Panc1 (cell line): ENCODE data around the gene MAGI1. TPM values are rescaled to one million over a fixed set of nuclear protein-coding genes. Genes with fewer than 3 reads are reported as not detected.

ENCODE experiments used
- ATAC-seq: fragments of 200-7000 bp; cut with Tn5 transposase; 2 replicates; pipeline ENCODE4 v1.9.1; 2020; ENCODE audit warnings: mild to moderate bottlenecking, moderate library complexity
- BruUV-seq: library from RNA; stranded (reverse); fragments of 400-500 nt; replicated peaks from 2 replicates; lab custom pipeline; 2021; lab: Mats Ljungman, UMichigan
- CTCF ChIA-PET: fragments of 300-600 bp; sonication (Branson Sonifier 250); formaldehyde crosslinking; loops from one replicate; lab custom pipeline; 2022; ENCODE audit warnings: antibody characterized with exemption; lab: Charles Lee
- POLR2A ChIA-PET: fragments of 300-600 bp; sonication (Branson Sonifier 250); formaldehyde crosslinking; loops from one replicate; lab custom pipeline; 2022; ENCODE audit warnings: antibody characterized with exemption; lab: Charles Lee
- DNase-seq: peaks from one replicate; pipeline ENCODE4 v3.0.0-alpha.2; 2010; ENCODE audit warnings: low read depth, low spot score
- H3K27ac ChIP-seq: 2 replicates; pipeline ENCODE4 v1.5.1; 2011; ENCODE audit warnings: mild to moderate bottlenecking, low read length, inconsistent platforms
- H3K27me3 ChIP-seq: fragments of 200-500 bp; sonication (Bioruptor generic); 2 replicates; pipeline ENCODE4 v1.6.0; 2014; ENCODE audit warnings: low read length, inconsistent platforms; ENCODE audit not compliant: control insufficient read depth, insufficient read depth
- H3K36me3 ChIP-seq: fragments of 200-500 bp; sonication (Bioruptor generic); 2 replicates; pipeline ENCODE4 v1.5.1; 2014; ENCODE audit warnings: inconsistent platforms, mild to moderate bottlenecking, low read length, moderate library complexity; ENCODE audit not compliant: control insufficient read depth, insufficient read depth
- H3K4me1 ChIP-seq: 2 replicates; pipeline ENCODE4 v1.5.1; 2011; ENCODE audit warnings: inconsistent platforms, mild to moderate bottlenecking, low read length, moderate library complexity; ENCODE audit not compliant: control insufficient read depth, insufficient read depth
- H3K4me3 ChIP-seq, 2 experiments: 2 replicates each; pipeline ENCODE4 v1.5.1; 2011 to 2012; ENCODE audit warnings: low read depth in 2 of 2, low read length in 2 of 2, mild to moderate bottlenecking in 2 of 2, inconsistent platforms in 1 of 2, moderate library complexity in 1 of 2
- H3K9me3 ChIP-seq: fragments of 200-500 bp; sonication (Bioruptor generic); 2 replicates; pipeline ENCODE4 v1.5.1; 2014; ENCODE audit warnings: low read depth, mild to moderate bottlenecking, inconsistent platforms, low read length, moderate library complexity; ENCODE audit not compliant: control insufficient read depth, insufficient read depth
- POLR2AphosphoS5 ChIP-seq: IDR thresholded peaks from 2 replicates; pipeline ENCODE4 v1.6.1; 2012; ENCODE audit warnings: mild to moderate bottlenecking, low read depth, low read length, moderate library complexity
- SIN3A ChIP-seq: IDR thresholded peaks from 2 replicates; pipeline ENCODE4 v1.6.1; 2012; ENCODE audit warnings: low read depth, mild to moderate bottlenecking, low read length, moderate library complexity, borderline replicate concordance; ENCODE audit not compliant: insufficient read depth
- TCF7L2 ChIP-seq: IDR thresholded peaks from 2 replicates; pipeline ENCODE4 v1.6.1; 2011; ENCODE audit warnings: mild to moderate bottlenecking, low read depth, low read length, inconsistent platforms
- in situ Hi-C: cut with HindIII; loops from 2 replicates; pipeline ENCODE4 v1.10.0; 2016; ENCODE audit warnings: low sequenced_read_pairs, low pct_unique_long_range_greater_than_20kb
- intact Hi-C: fragments of 100-400 bp; cut with micrococcal nuclease; formaldehyde crosslinking; loops from one replicate; pipeline ENCODE4 v1.10.0; 2022; ENCODE audit not compliant: unreplicated experiment
- total RNA-seq: library from RNA; stranded (reverse); gene quantifications from one replicate; pipeline ENCODE4 v1.2.1, GENCODE V29; 2021; ENCODE audit not compliant: unreplicated experiment
- TF ChIP-seq, protein P1 (sequence below), 2 experiments: IDR thresholded peaks; 2 replicates each; pipeline ENCODE4 v1.6.1; 2011 to 2012; ENCODE audit warnings: low read depth in 2 of 2, control low read depth in 1 of 2, low read length in 1 of 2, mild to moderate bottlenecking in 1 of 2, moderate library complexity in 1 of 2; ENCODE audit not compliant: insufficient read depth in 1 of 2
- TF ChIP-seq, protein P2 (sequence below): fragments of 450-650 bp; IDR thresholded peaks from 2 replicates; pipeline ENCODE4 v1.5.1; 2017; ENCODE audit warnings: mild to moderate bottlenecking

MAGI1 gene
- total RNA-seq, 1 experiment from 2014 or later = 9.5 TPM

GRCh38 chr3:65655061-65655460, 383.7 kb downstream of the MAGI1 start:
- intact Hi-C loops (no loop called here), in situ Hi-C loops (no loop called here)
- Histone ChIP-seq H3K27ac (no peak overlapping the region), H3K36me3 (no peaks in the 10 kb centered on the region), H3K9me3 (no peaks in the 10 kb centered on the region), H3K4me1 (no peaks in the 10 kb centered on the region), H3K27me3 (no peaks in the 10 kb centered on the region), H3K4me3 (no peak overlapping the region)
- no peak for TF ChIP-seq SIN3A
- no peak for TF ChIP-seq POLR2AphosphoS5
- TF ChIP-seq, protein P1, sequence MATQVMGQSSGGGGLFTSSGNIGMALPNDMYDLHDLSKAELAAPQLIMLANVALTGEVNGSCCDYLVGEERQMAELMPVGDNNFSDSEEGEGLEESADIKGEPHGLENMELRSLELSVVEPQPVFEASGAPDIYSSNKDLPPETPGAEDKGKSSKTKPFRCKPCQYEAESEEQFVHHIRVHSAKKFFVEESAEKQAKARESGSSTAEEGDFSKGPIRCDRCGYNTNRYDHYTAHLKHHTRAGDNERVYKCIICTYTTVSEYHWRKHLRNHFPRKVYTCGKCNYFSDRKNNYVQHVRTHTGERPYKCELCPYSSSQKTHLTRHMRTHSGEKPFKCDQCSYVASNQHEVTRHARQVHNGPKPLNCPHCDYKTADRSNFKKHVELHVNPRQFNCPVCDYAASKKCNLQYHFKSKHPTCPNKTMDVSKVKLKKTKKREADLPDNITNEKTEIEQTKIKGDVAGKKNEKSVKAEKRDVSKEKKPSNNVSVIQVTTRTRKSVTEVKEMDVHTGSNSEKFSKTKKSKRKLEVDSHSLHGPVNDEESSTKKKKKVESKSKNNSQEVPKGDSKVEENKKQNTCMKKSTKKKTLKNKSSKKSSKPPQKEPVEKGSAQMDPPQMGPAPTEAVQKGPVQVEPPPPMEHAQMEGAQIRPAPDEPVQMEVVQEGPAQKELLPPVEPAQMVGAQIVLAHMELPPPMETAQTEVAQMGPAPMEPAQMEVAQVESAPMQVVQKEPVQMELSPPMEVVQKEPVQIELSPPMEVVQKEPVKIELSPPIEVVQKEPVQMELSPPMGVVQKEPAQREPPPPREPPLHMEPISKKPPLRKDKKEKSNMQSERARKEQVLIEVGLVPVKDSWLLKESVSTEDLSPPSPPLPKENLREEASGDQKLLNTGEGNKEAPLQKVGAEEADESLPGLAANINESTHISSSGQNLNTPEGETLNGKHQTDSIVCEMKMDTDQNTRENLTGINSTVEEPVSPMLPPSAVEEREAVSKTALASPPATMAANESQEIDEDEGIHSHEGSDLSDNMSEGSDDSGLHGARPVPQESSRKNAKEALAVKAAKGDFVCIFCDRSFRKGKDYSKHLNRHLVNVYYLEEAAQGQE (IDR thresholded peaks at IDR 0.05; ENCODE audit: insufficient read depth in 1 of 2, low read depth in 2 of 2, low read length in 1 of 2) = no peak
- no peak for TF ChIP-seq TCF7L2
- TF ChIP-seq, protein P2, sequence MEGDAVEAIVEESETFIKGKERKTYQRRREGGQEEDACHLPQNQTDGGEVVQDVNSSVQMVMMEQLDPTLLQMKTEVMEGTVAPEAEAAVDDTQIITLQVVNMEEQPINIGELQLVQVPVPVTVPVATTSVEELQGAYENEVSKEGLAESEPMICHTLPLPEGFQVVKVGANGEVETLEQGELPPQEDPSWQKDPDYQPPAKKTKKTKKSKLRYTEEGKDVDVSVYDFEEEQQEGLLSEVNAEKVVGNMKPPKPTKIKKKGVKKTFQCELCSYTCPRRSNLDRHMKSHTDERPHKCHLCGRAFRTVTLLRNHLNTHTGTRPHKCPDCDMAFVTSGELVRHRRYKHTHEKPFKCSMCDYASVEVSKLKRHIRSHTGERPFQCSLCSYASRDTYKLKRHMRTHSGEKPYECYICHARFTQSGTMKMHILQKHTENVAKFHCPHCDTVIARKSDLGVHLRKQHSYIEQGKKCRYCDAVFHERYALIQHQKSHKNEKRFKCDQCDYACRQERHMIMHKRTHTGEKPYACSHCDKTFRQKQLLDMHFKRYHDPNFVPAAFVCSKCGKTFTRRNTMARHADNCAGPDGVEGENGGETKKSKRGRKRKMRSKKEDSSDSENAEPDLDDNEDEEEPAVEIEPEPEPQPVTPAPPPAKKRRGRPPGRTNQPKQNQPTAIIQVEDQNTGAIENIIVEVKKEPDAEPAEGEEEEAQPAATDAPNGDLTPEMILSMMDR = no peak
- ChIA-PET POLR2A (no interaction called here), CTCF (no interaction called here)
- no peak for DNase-seq
- no TSS peak for BruUV-seq
- ATAC-seq = no peak

- BruUV-seq = no TSS peak
- Histone ChIP-seq H3K4me3 (no peak overlapping the region), H3K9me3 (no peaks in the 10 kb centered on the region), H3K4me1 (no peaks in the 10 kb centered on the region), H3K36me3 (no peaks in the 10 kb centered on the region), H3K27me3 (no peaks in the 10 kb centered on the region), H3K27ac (no peak overlapping the region)
- TF ChIP-seq, protein P2 = no peak
- TF ChIP-seq POLR2AphosphoS5 (no peak), TCF7L2 (no peak), SIN3A (no peak)
- TF ChIP-seq, protein P1 (IDR thresholded peaks at IDR 0.05; ENCODE audit: insufficient read depth in 1 of 2, low read depth in 2 of 2, low read length in 1 of 2) = no peak
- CTCF ChIA-PET = no interaction called here
- DNase-seq = no peak
- POLR2A ChIA-PET = interaction anchor here (0.7 kb wide), 1 partner anchor 455 kb away, joined by 3 read pairs; no protein-coding TSS in a partner anchor
- ATAC-seq = no peak
- intact Hi-C loops (no loop called here), in situ Hi-C loops (no loop called here)
Measured at GRCh38 chr3:65653731-65654130, 385.0 kb downstream of the MAGI1 start.
